GM19438 (cell line): ENCODE results near the gene SCGN.

Source experiments
- ATAC-seq: cut with Tn5 transposase; IDR thresholded peaks from one replicate; pipeline ENCODE4 v1.9.1; 2021; ENCODE audit warnings: low read depth; ENCODE audit not compliant: unreplicated experiment

SCGN gene, protein sequence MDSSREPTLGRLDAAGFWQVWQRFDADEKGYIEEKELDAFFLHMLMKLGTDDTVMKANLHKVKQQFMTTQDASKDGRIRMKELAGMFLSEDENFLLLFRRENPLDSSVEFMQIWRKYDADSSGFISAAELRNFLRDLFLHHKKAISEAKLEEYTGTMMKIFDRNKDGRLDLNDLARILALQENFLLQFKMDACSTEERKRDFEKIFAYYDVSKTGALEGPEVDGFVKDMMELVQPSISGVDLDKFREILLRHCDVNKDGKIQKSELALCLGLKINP

DNA sequence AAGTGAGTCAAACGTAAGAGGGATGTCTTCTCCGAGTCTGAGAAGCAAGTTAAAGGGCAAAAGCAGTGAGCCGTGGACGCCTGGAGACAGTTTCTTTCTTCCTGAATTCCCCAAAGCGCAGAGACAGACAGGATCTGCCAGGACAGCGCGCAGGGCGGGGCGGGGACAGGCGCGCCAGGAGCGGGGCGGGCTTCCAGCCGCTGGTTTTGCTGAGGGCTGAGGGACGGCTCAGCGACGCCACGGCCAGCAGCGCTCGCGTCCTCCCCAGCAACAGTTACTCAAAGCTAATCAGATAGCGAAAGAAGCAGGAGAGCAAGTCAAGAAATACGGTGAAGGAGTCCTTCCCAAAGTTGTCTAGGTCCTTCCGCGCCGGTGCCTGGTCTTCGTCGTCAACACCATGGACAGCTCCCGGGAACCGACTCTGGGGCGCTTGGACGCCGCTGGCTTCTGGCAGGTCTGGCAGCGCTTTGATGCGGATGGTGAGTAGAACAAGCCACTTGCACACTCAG is at the start of gene SCGN:
Gene SCGN, plus strand, starts transcription at position 209 of the 509 bp plus-strand sequence. Its CDS starts 189 bp downstream, at position 398.
- no peak for ATAC-seq

DNA sequence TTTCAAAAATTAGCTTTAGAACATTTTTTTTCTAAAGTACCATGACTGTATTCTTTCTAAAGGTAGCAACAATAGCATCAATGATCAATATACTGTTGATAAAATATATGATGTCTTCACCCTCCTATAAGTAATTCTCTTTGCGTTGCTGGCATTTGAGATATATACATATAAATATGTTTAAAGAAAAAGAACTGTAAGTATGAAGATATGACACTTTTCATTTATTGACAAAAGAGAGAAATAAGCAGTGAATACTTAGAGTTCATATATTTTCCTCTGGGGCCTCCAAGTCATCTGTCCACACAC is 49.4 kb upstream of the SCGN start:
- ATAC-seq, result no peak

DNA sequence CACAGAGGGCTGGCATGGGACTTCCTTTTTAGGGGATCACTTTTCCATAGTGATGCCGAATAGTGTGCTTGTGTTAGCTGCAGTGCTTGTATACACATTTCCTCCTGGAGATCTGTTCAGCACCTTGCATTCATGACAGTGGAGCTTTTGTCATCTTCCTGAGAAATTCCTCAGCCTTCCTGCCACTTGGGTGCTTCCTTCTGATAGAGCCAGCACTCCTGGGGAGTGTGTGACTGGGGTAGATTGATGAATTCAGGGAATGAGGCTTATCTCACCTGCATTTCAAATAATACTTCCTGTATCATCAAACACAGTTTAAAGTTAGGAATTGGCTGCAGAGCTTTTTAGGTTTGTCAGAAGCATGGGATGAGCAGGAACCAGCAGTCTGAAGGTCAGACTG is 48.8 kb upstream of the SCGN start:
- ATAC-seq, result no peak

DNA sequence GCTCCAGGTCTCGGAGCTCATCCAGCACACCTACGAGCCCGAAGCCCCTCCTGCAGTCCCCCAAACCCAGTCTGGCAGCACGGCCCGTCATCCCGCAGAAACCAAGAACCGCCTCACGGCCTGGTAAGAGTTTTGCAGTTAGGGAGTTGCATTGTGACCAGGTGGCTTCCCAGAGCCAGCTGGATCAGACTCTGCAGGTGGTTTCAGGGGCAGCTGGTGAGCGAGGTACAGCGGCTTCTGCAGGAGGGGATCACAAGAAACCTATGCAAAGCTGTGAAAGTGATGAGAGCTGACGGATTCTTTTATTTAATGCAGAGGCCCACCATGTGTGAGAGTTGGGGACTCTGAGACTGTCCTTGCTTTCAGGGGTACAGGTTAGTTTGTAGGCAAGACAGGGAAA is 45.9 kb upstream of the SCGN start:
- ATAC-seq, result no peak

DNA sequence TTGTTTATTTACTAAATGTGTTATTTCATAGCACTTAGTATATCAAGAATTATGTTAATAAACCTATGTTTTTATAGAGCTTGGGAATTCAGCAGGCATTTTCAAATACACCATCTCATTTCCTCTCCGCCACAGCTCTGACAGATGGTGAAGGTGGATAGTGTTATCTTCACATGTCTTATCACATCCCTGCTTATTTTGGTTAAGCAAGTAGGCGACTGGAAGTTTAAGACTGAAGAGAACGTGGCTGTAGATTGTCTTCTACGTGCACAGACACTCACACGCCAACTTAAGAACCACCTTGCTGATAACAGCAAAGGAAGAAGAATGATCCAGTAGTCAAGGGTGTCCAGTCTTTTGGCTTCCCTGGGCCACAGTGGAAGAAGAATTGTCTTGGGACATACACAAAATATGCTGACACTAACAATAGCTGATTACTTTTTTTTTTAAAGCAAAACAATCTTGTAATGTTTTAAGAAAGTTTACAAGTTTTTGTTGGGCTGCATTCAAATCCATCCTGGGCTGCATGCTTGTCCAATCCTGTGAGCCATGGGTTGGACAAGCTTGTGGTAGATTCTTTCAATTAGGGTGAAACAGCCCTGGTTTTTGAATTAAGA is 43.3 kb upstream of the SCGN start:
- ATAC-seq, result no peak

DNA sequence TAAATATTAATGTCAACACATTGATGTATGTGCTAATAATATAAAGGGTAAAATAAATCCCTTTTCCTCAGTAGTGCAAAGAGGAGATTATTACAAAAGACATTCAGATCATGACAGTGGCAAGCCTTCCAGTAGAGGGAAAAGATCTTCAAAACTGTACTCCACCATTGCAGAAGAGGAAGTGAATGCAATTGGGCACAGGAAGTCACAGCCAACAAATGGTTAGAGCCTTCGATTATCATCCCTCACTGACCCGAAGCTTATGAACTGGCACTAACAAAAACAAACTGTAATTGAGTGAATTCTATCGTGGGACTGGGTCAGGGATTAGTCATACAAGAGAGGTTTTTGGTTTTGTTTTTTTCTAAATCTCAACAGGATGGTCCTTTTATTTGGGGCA is 39.3 kb upstream of the SCGN start:
- ATAC-seq, result no peak

DNA sequence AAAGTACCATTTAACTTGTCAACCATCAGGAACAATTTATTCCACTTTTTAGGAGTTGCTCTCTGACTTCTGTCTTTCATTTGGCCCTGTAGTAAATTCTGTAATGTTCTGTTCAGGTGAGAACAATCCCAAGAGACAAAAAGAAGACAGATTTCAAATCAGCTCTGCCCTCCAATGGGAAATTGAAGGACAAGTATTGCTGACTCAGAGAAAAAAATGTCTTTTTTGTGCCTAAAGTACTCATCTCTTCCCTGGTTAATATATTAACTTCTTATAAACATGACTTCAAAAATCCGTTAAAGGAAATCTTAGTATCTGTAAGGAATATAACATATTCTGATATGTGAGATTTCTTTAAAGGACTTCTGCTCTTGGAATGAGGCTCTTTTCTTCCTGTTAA is 38.6 kb upstream of the SCGN start:
- ATAC-seq, result no peak

DNA sequence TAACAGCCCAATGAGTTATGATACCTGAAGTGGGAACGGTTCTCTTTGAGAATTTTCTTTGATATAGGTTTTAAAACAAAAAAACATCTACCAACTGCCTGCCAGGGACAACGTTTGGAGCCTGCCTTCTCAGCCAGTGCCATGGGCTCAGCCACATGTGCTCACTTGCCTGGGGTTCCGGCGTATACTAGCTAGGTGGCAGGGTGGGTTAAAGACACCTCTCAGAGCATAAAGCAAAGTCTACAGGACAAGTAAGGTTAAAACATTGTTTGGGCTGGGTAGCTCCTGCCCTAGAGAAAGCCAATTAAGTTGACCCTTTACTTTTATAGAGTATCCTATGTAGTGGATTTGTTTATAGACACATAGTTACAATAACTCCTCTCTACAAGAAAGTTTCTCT is 38.0 kb upstream of the SCGN start:
- no peak for ATAC-seq

DNA sequence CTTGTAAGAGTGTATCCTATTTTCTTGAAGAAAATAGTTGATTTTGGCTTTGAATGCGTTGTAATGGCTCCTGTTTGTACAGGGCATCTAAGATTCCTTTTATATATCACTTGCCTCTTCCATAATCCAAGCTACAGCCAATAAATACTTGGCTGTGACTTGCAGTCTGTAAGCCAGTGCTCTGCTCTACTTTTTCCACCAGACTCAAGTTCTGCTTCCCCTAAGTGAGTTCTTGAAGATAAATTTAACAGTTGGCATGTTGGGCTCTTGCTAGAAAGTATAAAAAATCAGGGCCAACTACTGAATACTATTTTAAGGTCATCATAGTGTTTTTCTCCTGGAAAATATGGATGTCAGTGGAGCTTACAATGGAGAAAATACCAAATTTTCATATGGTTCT is 36.5 kb upstream of the SCGN start:
- no peak for ATAC-seq

DNA sequence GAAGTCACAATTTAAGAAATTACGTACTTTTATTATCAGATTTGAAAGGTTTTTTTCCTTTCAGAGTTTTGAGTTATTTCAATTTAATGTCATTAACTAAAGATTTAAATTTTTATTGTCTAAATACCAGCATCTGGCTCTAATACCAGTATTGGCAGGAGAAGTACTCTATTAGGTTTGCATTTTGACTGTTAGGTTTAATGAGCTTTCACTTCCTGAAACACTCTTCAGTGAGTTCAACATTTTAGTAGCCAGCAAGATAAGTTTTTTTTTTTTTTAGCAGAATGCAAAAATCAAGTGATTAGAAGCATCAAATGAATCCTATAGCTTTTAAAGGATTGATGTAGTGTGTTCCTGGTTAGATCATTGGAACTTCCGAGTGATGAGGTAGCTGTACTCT is 34.0 kb upstream of the SCGN start:
- no peak for ATAC-seq

DNA sequence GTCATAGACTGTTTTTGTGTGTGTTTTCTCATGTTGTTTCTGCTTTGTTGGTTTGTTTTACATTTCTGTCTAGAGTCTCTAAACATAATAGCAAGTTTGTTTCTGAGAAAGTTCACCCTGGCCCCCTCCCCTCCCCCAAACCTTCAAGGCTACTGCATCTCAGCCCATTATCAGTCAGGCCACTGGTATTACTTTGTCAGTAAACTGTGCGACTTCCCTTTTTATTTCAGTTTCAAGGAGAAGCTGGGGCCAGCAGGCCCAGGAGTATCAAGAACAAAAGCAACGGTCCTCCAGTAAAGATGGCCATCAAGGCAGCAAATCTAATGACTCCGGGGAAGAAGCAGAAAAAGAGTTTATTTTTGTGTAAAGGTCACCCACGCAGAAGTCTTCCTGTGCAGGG is 32.8 kb upstream of the SCGN start:
- ATAC-seq, result no peak

DNA sequence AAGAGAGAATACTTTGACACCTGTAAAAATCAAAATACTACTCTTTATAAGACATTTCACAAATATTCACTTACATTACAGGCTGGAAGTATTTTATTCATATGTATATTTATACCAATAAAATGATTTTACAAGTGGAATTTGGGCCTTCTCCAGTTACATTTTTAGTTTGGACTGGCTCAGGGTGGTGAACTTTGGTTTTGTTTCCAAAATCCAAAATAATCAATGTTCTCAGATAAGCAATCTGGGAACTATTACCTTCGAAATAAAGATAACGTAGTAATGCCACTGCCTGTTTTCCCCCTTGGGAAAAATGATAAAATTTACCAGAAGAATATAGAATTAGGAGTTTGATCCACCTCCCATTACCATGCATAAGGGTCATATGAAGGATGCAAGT is 31.6 kb upstream of the SCGN start:
- no peak for ATAC-seq

DNA sequence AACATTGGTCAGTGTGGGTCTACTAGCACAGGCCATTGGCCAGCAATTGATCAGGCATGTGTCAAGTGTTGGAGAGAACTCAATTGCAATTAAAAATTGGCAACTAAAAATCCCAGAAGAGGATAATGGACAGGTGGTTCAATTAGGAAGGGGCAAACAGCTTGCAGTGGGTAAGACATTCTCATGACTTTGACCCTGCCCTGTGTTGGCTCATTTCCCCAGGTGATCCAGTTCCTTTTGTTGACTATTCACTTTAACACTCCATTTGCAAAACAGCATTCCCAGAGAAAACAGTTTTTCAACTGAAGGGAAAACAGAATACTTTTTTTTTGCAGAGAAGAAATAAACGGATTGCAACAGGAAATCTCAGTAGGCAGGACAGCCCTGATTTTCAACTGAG is 28.9 kb upstream of the SCGN start:
- no peak for ATAC-seq

DNA sequence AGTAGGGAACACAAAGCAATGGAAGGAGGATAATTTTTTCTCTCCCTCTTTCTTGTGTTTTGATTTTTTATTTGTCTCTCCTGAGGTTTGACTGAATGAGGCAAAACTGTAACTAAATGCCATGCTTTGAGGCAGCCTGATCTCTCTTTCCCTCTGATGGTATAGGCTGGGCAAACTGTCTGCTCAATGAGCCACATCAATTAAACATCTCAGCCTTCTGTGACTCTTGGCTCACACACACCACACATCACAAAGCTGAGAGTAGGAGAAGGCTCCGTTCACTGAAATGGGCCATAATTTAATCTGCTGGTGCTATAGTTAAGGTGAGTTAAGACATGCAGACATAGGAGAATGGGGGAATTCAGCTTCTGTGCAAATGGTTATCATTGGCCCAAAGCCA is 28.1 kb upstream of the SCGN start:
- no peak for ATAC-seq

DNA sequence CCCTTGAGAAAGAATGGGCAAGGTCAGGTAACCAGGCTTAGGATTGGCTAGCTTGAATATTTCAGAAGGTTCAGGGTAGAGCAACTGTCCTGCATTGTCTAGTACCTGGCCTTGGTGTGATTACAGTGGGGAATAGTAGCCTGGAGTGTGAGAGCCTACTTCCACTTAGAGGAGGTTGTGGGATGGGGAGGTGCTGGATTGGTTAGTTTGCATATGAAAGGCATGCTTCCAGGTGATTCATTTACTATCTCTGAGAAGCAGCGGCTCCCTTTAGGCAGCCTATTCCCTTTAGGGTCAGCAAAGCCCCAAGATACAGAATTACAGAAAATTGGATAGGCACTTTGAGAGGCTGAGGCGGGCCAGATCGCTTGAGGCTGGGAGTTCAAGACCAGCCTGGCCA is 25.0 kb upstream of the SCGN start:
- no peak for ATAC-seq

DNA sequence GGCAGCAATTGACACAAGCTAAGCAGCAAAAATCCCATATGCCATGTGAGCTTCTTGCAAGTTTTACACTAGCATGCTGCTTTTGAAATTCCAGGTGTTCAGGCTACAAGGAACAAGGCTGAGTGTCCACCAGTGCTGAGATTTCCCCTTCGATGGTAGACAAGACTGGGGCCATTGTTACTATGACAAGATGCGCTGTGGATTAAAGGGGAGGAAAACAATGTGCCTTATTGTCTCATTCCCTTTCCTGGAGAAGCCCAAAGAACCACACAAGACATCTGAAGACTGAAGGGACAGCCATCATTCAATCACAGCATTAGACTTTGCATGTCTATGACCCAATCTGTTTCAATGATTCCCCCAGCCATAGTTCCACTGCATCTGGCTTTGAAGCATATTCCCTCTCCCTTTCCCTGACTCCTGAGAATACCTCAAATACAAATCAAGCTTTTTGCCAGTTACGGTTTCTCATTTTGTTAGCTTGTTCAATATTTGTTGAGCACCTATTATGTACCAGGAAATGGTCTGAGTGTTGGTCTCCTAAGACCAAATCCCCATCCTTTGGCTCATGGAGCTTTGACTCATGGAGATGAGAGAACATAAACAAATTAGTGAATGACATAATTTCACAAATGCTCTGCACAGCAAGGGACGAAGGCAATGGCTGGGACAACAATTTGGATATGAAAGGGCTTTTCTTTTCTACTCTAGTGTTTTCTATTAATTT is 23.4 kb upstream of the SCGN start:
- no peak for ATAC-seq

DNA sequence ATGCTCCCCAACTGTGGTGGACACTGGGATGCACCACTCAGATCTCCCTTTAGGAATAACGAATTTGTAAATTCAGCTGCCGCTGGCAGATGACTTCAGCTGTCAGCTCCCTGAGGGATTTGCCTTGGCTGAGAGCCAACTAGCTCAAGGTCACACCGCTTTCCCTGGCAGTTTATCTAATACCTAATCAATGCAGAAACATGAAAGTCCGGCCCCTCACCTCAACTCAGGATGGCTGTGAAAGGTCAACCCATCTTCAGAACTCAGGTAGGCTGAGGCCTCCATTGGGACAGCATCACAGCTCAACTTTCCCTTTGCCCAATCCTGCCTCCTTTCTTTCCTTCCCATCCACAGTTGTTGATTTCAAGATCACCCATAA is 22.8 kb upstream of the SCGN start:
- ATAC-seq, result no peak

DNA sequence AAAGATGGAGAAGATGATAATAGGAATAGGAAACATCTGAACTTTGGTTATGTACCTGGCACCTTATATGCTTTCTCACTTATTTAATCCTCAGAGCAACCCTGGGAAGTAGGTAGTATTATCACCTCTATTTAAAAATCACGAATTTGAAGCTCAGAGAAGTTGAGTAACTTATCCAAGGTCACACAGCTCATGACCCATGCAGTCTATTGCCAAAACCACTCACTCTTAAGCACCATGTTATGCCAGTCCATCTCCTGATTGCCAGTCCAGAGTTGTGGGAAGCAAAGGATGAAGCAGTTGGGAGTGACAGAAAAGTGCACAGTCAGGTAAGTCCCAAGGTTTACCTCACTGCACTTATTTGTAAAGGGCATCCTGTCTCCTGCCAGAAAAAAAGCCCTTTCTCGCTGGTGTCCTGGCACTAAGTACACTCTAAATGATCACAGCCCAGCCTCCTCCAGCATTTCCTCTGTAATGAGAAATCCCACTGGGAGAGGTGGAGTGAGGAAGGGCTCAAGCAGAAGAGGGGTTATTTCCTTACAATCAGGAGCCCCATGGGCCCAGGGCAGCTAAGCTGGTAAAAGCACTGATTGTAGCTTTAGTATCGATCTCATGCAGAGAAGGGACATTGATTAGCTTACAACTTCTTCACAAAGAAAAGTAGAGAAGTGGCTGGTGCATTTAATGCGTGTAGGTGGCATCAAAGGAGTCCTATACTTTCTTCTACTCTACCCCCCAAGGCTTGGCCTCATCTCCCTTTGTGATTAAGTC is 21.3 kb upstream of the SCGN start:
- no peak for ATAC-seq

DNA sequence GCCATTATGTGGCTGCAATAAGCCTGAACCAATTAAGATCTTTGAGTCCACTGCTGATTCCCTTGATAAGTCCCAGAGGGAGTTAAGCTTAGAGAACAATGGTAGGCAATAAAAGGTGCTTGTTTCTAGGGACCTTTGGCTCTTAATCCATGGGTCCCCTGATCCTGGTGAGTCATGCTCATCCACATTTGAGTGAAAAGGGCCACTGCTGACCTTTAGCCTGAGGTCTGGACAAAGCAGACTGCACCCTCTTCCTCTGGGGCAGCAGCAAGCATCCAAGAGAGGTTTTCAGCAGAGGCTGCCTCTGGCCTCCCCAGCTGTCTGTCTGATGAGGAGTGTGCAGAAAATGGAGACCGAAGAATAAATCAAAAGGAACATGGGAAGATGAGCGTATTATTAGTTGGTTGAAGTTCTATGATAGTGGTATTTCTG is 16.1 kb upstream of the SCGN start:
- ATAC-seq, result no peak

DNA sequence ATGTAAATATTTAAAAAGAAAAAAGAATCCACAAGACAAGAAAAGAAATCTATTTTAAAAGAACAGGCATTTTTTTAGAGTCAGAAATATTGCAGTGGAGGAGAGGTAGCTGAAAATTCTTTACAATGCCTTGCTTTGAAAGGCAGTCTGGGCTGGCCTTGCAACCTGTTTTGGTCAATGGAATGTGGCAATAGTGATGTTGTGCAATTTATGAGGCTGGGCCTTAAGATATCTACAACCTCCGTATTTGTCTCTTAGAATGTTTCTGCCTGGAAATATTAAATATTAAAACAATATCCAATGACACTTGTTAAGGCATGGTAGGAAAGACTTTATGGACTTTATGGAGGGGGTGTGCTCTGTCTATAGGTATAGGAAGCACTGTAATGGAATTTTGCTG is 14.8 kb upstream of the SCGN start:
- no peak for ATAC-seq

DNA sequence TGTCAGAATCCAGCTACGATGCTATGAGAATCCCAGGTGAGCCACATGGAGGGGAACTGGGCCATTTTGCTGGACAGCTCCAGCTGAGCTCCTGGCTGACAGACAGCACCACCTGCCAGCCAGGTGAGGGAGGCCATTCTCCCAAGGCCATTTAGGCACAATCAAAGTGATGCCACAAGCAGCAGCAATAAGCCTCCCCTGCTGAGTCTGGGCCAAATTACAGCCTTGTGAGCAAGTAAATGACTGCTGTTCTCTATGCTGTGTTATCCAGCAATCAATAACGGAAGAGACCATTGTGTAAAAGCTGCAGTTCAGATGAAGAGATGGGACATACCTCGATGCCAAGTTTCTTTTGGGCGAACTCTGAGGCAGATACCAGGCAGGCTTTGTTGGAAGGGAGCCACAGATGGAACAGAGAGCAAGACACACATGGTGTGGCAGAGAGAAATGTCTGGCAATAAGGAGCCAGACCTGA is 14.0 kb upstream of the SCGN start:
- no peak for ATAC-seq
